Adrenal gland (tissue), 12 donors: ENCODE results near the gene SYNPO2L. TPM values are rescaled to one million over a fixed set of nuclear protein-coding genes. Genes with fewer than 3 reads are reported as not detected.

ENCODE experiments used
- DNase-seq, 7 donors: peaks; one replicate each; pipeline ENCODE4 v3.0.0-alpha.2; 2019 to 2020
- H3K27ac ChIP-seq, 5 donors: fragments of 200-600 bp; sonication (generic) in 4 of 5; 1 replicate in 3 of 5; 2 replicates in 2 of 5; pipeline versions ENCODE4 v1.5.1 to v1.8.0; 2016 to 2020; ENCODE audit warnings: mild to moderate bottlenecking in 1 of 5
- H3K27me3 ChIP-seq: fragments of 200-600 bp; 2 replicates; pipeline ENCODE4 v1.8.0; 2021
- H3K36me3 ChIP-seq, 2 donors: fragments of 200-600 bp; replicated peaks in 1 of 2; 1 replicate in 1 of 2; 2 replicates in 1 of 2; pipeline versions ENCODE4 v1.5.1 to v1.8.0; 2018 to 2022
- H3K4me1 ChIP-seq, 2 donors: fragments of 200-600 bp; replicated peaks in 1 of 2; 1 replicate in 1 of 2; 2 replicates in 1 of 2; pipeline versions ENCODE4 v1.5.1 to v1.8.0; 2018 to 2021
- H3K4me3 ChIP-seq, 4 donors: fragments of 200-600 bp; sonication (generic) in 3 of 4; one replicate each; pipeline ENCODE4 v1.5.1; 2016 to 2018
- H3K9me3 ChIP-seq, 3 donors: fragments of 200-600 bp; sonication (generic) in 1 of 3; replicated peaks in 1 of 3; 1 replicate in 2 of 3; 2 replicates in 1 of 3; pipeline versions ENCODE4 v1.5.1 to v1.8.0; 2016 to 2021
- CTCF ChIP-seq, 6 experiments: fragments of 450-650 bp in 4 of 6; fragments of 200-600 bp in 2 of 6; sonication (generic) in 1 of 6; IDR thresholded peaks; 1 replicate in 5 of 6; 2 replicates in 1 of 6; pipeline versions ENCODE4 v1.5.1 to v1.8.0; 2016 to 2021; ENCODE audit warnings: antibody characterized with exemption in 6 of 6, mild to moderate bottlenecking in 2 of 6, moderate library complexity in 1 of 6
- POLR2A ChIP-seq, 2 donors: fragments of 450-650 bp; IDR thresholded peaks; one replicate each; pipeline ENCODE4 v1.6.1; 2017; ENCODE audit warnings: antibody characterized with exemption in 2 of 2, mild to moderate bottlenecking in 2 of 2, moderate library complexity in 1 of 2
- WGBS, 4 donors: extraction: QIAGEN DNeasy Blood & Tissue Kit in 2 of 4; methylation state at CpG; one replicate each; pipeline versions ENCODE4 v1.1.5 to v1.1.7; 2013 to 2017; 5-methylcytosine and 5-hydroxymethylcytosine counted together
- intact Hi-C, 2 donors: fragments of 100-400 bp; cut with DNase I; formaldehyde crosslinking; loops; one replicate each; pipeline versions ENCODE4 v1.14.1 to v1.15.0; 2022 to 2023
- polyA plus RNA-seq, 3 donors: library from polyadenylated mRNA; stranded (reverse); fragments of 200-250 nt in 2 of 3; fragments of 350-450 nt in 1 of 3; fragmentation: Illumina TruSeq in 1 of 3; extraction: RNeasy Lipid Tissue Mini Kit (QIAGEN cat#74804) in 1 of 3; gene quantifications; one replicate each; pipeline ENCODE4 v1.2.3, GENCODE V29; 2013 to 2014
- total RNA-seq, 9 donors: library from RNA; depleted of rRNA in 4 of 9; stranded (reverse); fragments of >200 nt in 4 of 9; fragments of 120-200 nt in 1 of 9; fragmentation: NEBNext Ultra II Directional in 1 of 9; extraction: Animal tissue kit (Norgen Biotek cat#: 25700) in 1 of 9; gene quantifications; one replicate each; pipeline versions ENCODE4 v1.1.0 to v1.2.4, GENCODE V29; 2013 to 2023
- donor health status: healthy with polysubstance abuse.
- donor health status: Bipolar disorder and iron deficiency.
- donor health status: DM: yes; HTN: yes; CAD: no.
- donor health status: DM: no; HTN: no; CAD: no.
- donor health status: DM: no; HTN: no; CAD: no.
- donor health status: DM: yes; HTN: yes; CAD: no.

SYNPO2L gene
- total and polyA plus RNA-seq, 12 donors: 0.06 to 4.3 (median 0.41) TPM; not detected in 2

GRCh38 chr10:73648975-73649829 is 6.6 kb downstream of the SYNPO2L start:
- WGBS, 4 donors: 60 to 72% (median 66%) methylated on average over 4 of the region's 4 CpGs
- Histone ChIP-seq H3K9me3 (no peaks in the 10 kb centered on the region), H3K27ac (no peak overlapping the region), H3K4me3 (no peak overlapping the region), H3K4me1 (peaks cover 0 to 12% of the 10 kb centered on the region in 2 donors), H3K36me3 (no peaks in the 10 kb centered on the region), H3K27me3 (no peaks in the 10 kb centered on the region)
- no peak for TF ChIP-seq POLR2A (IDR thresholded peaks at IDR 0.05)
- no peak for TF ChIP-seq CTCF (IDR thresholded peaks at IDR 0.05)
- DNase-seq: no peak
- intact Hi-C loops: no loop called here

- peak overlapping the region in 3 of 5 donors; percentile 5 to 23 (median 14) for H3K27ac ChIP-seq
- intact Hi-C loops: no loop called here
- peak overlapping the region; percentile 27 to 86 (median 45) for H3K4me3 ChIP-seq
- H3K27me3 ChIP-seq: no peaks in the 10 kb centered on the region
- 2 to 26% (median 21%) methylated on average over 10 to 35 of the region's 35 CpGs for WGBS, 4 donors
- TF ChIP-seq POLR2A (IDR thresholded peaks at IDR 0.05): no peak
- no peak for TF ChIP-seq CTCF (IDR thresholded peaks at IDR 0.05)
- no peaks in the 10 kb centered on the region for H3K9me3 ChIP-seq
- no peaks in the 10 kb centered on the region for H3K36me3 ChIP-seq
- no peak for DNase-seq
- peaks cover 0 to 12% of the 10 kb centered on the region in 2 donors for H3K4me1 ChIP-seq
Observed at GRCh38 chr10:73647875-73648651, 7.8 kb downstream of the SYNPO2L start.

GRCh38 chr10:73647211-73647874 is 8.5 kb downstream of the SYNPO2L start:
- intact Hi-C loops: no loop called here
- Histone ChIP-seq H3K36me3 (no peaks in the 10 kb centered on the region), H3K27ac (peak overlapping the region in 3 of 5 donors; percentile 5 to 23 (median 14)), H3K27me3 (no peaks in the 10 kb centered on the region), H3K4me3 (peak overlapping the region; percentile 27 to 86 (median 45)), H3K9me3 (no peaks in the 10 kb centered on the region), H3K4me1 (peaks cover 0 to 12% of the 10 kb centered on the region in 2 donors)
- TF ChIP-seq POLR2A (IDR thresholded peaks at IDR 0.05) (no peak), CTCF (IDR thresholded peaks at IDR 0.05) (peak in 1 of 6 experiments; percentile 1)
- DNase-seq: peak in 6 of 7 donors; percentile 45 to 80 (median 68)
- 11 to 53% (median 25%) methylated on average over 8 to 32 of the region's 32 CpGs for WGBS, 4 donors

GRCh38 chr10:73646598-73647041 is 9.2 kb downstream of the SYNPO2L start:
- Histone ChIP-seq H3K27ac (no peak overlapping the region), H3K36me3 (no peaks in the 10 kb centered on the region), H3K9me3 (no peaks in the 10 kb centered on the region), H3K4me3 (no peak overlapping the region), H3K27me3 (no peaks in the 10 kb centered on the region), H3K4me1 (peaks cover 0 to 12% of the 10 kb centered on the region in 2 donors)
- no peak for TF ChIP-seq CTCF (IDR thresholded peaks at IDR 0.05)
- no peak for TF ChIP-seq POLR2A (IDR thresholded peaks at IDR 0.05)
- DNase-seq: no peak
- intact Hi-C loops: no loop called here
- 87 to 91% (median 90%) methylated on average over 9 of the region's 9 CpGs for WGBS, 4 donors
